Measurements from ENCODE around the gene VAV1. TPM values are rescaled to one million over a fixed set of nuclear protein-coding genes. Genes with fewer than 3 reads are reported as not detected.

The VAV1 gene
- total and polyA plus RNA-seq, 7 donors = 0.20 to 1.8 (median 1.1) TPM

DNA sequence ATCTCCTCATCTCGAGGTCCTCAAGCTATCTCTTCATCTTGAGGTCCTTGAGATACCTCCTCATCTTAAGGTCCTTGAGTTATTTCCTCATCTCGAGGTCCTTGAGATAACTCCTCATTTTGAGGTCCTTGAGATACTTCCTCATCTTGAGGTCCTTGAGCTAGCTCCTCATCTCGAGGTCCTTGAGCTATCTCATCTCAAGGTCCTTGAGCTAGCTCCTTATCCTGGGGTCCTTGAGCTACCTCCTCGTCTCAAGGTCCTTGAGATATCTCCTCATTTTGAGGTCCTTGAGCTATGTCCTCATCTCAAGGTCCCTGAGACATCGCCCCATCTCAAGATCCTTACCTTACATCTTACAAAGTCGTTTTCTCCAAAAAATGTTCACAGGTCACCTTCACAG lies 18.7 kb downstream of the VAV1 start:
- DNase-seq (no peak), ATAC-seq (no peak)
- intact Hi-C loops (cut with DNase I) = no loop called here
- Histone ChIP-seq H3K36me3 (ENCODE audit: insufficient read depth in 1 of 2, low read depth in 1 of 2) (no peaks in the 10 kb centered on the region), H3K27ac (no peak overlapping the region), H3K4me1 (no peaks in the 10 kb centered on the region), H3K4me3 (no peak overlapping the region), H3K9me3 (peaks cover 20% of the 10 kb centered on the region), H3K27me3 (ENCODE audit: insufficient read depth in 3 of 3, low read length in 2 of 3) (no peaks in the 10 kb centered on the region)
- TF ChIP-seq, protein P1, sequence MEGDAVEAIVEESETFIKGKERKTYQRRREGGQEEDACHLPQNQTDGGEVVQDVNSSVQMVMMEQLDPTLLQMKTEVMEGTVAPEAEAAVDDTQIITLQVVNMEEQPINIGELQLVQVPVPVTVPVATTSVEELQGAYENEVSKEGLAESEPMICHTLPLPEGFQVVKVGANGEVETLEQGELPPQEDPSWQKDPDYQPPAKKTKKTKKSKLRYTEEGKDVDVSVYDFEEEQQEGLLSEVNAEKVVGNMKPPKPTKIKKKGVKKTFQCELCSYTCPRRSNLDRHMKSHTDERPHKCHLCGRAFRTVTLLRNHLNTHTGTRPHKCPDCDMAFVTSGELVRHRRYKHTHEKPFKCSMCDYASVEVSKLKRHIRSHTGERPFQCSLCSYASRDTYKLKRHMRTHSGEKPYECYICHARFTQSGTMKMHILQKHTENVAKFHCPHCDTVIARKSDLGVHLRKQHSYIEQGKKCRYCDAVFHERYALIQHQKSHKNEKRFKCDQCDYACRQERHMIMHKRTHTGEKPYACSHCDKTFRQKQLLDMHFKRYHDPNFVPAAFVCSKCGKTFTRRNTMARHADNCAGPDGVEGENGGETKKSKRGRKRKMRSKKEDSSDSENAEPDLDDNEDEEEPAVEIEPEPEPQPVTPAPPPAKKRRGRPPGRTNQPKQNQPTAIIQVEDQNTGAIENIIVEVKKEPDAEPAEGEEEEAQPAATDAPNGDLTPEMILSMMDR (IDR thresholded peaks at IDR 0.05) = no peak
- WGBS, 3 donors = 59 to 62% (median 61%) methylated on average over 6 of the region's 6 CpGs

DNA sequence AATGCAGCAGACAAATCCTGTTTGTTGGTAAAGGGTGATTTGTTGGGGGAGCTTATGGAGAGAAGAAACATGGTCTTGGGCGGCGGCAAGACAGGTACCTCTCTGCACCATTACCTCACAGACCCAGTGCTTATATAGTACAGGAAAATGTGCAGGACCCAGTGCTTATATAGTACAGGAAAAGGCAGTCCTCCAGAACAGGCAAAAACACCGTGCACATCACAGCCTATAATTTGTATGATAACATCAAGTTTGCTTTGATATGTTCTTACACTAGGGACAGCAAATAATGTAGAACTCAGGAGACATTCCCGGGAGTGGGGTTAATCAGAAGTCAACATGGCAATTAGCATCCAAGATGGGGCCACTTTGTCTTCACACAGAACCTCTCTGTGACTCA lies 20.9 kb downstream of the VAV1 start:
- DNase-seq (no peak), ATAC-seq (no peak)
- no peak overlapping the region for H3K27ac ChIP-seq
- TF ChIP-seq, protein P1 (IDR thresholded peaks at IDR 0.05) = no peak
- H3K27me3 ChIP-seq (ENCODE audit: insufficient read depth in 3 of 3, low read length in 2 of 3) = no peaks in the 10 kb centered on the region
- H3K4me1 ChIP-seq = no peaks in the 10 kb centered on the region
- 71 to 80% (median 76%) methylated on average over 4 of the region's 4 CpGs for WGBS, 3 donors
- intact Hi-C loops (cut with DNase I) = no loop called here
- peaks cover 20% of the 10 kb centered on the region for H3K9me3 ChIP-seq
- H3K4me3 ChIP-seq = no peak overlapping the region
- no peaks in the 10 kb centered on the region for H3K36me3 ChIP-seq (ENCODE audit: insufficient read depth in 1 of 2, low read depth in 1 of 2)

DNA sequence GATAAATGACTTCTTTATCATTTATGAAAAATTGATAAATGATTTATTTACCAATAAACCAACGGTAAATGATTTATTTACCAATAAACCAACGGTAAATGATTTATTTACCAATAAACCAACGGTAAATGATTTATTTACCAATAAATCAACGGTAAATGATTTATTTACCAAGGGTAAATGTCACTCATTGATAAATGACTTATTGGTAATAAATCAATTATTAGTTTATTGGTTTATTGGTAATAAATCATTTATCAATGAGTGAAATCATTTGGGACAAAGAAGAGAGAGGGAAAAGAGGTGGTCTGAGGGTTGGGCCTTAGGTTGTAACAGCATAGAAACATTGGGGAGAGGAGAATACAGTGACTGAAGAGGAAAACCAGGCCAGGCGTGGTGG lies 21.5 kb downstream of the VAV1 start:
- DNase-seq (no peak), ATAC-seq (no peak)
- Histone ChIP-seq H3K27me3 (ENCODE audit: insufficient read depth in 3 of 3, low read length in 2 of 3) (no peaks in the 10 kb centered on the region), H3K4me3 (no peak overlapping the region), H3K4me1 (no peaks in the 10 kb centered on the region), H3K27ac (no peak overlapping the region), H3K9me3 (peaks cover 20% of the 10 kb centered on the region), H3K36me3 (ENCODE audit: insufficient read depth in 1 of 2, low read depth in 1 of 2) (no peaks in the 10 kb centered on the region)
- whole genome bisulfite sequencing, 3 donors = 88 to 90% (median 89%) methylated on average over 5 of the region's 5 CpGs
- intact Hi-C loops (cut with DNase I) = no loop called here
- TF ChIP-seq, protein P1 (IDR thresholded peaks at IDR 0.05) = no peak

DNA sequence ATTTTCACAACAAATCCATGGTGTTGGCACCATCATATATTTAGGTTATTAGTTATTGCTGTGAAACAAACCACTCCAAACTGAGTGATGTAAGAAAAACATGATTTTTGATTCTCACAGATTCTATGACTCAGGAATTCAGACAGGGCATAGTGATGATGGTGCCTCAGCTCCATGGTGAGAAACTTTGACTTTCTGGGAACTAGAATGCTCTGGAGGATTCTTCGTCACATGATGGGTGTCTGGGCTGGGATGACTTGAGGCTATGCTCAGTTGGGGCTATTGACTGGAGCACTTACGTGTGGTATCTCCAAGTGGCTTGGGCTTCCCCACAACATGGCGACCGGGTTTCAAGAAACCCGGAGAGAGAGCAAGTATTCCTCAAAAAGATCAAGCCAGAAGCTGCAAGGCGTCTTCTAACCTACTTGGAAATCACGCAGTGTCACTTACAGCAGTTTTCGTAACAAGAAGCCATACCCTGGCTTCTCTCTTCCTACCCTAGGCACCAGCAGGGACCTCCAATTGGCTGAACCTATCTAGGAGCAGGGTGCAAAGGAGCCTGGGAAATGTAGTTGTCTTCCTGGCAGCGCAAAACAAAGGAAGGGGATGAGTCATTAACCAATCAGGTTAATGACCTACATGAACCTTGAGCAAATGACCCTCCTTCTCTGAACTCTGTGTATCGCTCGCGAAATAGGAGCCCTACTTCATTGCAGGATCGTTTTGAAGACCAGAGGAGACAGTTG lies 22.4 kb downstream of the VAV1 start:
- Histone ChIP-seq H3K27me3 (ENCODE audit: insufficient read depth in 3 of 3, low read length in 2 of 3) (no peaks in the 10 kb centered on the region), H3K4me1 (no peaks in the 10 kb centered on the region), H3K27ac (no peak overlapping the region), H3K9me3 (peaks cover 20% of the 10 kb centered on the region), H3K4me3 (no peak overlapping the region), H3K36me3 (ENCODE audit: insufficient read depth in 1 of 2, low read depth in 1 of 2) (no peaks in the 10 kb centered on the region)
- DNase-seq (no peak), ATAC-seq (no peak)
- TF ChIP-seq, protein P1 (IDR thresholded peaks at IDR 0.05) = no peak
- 64 to 82% (median 66%) methylated on average over 13 of the region's 13 CpGs for WGBS, 3 donors
- intact Hi-C loops (cut with DNase I) = no loop called here

DNA sequence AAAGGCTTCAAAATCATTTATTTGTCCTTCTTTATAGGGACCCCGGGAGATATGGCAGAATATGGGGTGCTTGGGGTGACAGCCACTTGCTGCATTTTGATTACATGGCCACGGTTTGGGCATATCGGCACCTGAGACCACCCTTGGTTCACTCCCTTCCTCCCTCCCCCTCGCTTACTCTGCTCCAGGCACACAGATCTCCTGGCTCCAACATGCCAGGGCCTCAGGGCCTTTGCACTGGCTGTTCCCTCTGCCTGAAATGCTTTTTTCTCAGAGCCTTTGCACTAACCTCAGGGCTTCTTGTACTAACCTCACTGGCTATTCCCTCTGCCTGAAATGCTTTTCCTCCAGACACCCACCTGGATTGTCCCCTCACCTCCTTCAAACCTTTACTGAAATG lies 23.8 kb downstream of the VAV1 start:
- no peaks in the 10 kb centered on the region for H3K27me3 ChIP-seq (ENCODE audit: insufficient read depth in 3 of 3, low read length in 2 of 3)
- TF ChIP-seq, protein P1 (IDR thresholded peaks at IDR 0.05) = no peak
- peaks cover 20% of the 10 kb centered on the region for H3K9me3 ChIP-seq

More for the DNA sequence above, 23.8 kb downstream of the VAV1 start:
- no peak overlapping the region for H3K4me3 ChIP-seq
- ATAC-seq (no peak), DNase-seq (no peak)
- H3K36me3 ChIP-seq (ENCODE audit: insufficient read depth in 1 of 2, low read depth in 1 of 2) = no peaks in the 10 kb centered on the region
- 82 to 89% (median 84%) methylated on average over 4 of the region's 4 CpGs for WGBS, 3 donors
- H3K27ac ChIP-seq = no peak overlapping the region
- H3K4me1 ChIP-seq = no peaks in the 10 kb centered on the region
- intact Hi-C loops (cut with DNase I) = no loop called here

All from psoas muscle (tissue), 8 donors.